Activated T-cell treated with anti-CD3 and anti-CD28 coated beads, Interleukin-2, amount 50 U/mL, for 24 hours (primary cell): ENCODE results near the gene NHERF2.

Source experiments
- DNase-seq: peaks from one replicate; pipeline ENCODE4 v3.0.0-alpha.2; 2020
- H3K27ac Mint-ChIP-seq: 2 replicates; pipeline ENCODE4 v1.8.0; 2020; ENCODE audit warnings: mild to moderate bottlenecking, mixed read lengths
- H3K27me3 Mint-ChIP-seq: 2 replicates; pipeline ENCODE4 v1.8.0; 2020; ENCODE audit warnings: mixed read lengths
- H3K36me3 Mint-ChIP-seq: 2 replicates; pipeline ENCODE4 v1.8.0; 2020; ENCODE audit warnings: low read depth, mixed read lengths
- H3K4me1 Mint-ChIP-seq: 2 replicates; pipeline ENCODE4 v1.8.0; 2020; ENCODE audit warnings: low read depth, mixed read lengths
- H3K4me3 Mint-ChIP-seq: 2 replicates; pipeline ENCODE4 v1.8.0; 2020; ENCODE audit warnings: mild to moderate bottlenecking, moderate library complexity, mixed read lengths
- H3K9me3 Mint-ChIP-seq: 2 replicates; pipeline ENCODE4 v1.8.0; 2020; ENCODE audit warnings: mixed read lengths

NHERF2 gene

DNA sequence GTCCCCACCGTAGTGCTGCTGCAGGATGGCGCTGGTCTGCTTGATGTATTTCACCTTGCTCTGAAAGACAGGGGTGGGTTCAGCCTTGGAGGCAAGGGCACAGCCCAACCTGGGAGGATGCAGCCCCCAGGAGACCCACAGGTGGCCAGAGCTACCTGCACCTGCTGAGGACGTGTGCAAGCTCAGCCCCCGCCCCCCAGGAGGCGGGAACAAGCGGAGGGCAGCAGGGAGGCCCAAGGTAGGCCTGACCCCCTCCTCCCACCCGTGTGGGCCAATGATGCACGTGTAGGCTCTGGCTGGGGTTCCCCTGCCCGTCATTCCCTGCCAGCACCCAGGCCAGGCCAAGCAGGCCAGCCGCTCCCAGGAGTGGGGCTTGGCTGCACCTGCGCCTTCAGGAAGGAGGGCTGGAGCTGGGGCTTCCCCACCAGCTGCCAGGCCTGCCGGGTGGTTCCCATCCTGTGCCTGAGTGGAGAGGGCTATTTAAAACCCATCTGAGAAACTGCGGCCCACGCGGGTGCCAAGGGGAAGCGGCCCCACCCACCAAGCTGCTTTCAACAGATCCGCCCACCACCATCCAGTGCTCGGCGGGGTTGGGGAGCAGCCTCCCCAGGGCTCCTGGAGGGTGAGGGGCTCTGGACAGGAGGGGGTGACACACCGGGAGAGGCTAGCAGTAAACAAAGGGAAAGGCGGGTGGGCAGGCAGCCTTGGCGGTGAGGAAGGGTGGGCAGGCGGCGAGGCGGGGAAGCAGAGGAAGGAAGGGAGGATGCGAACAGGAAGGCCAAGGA lies 17.2 kb downstream of the NHERF2 start:
- Mint-ChIP-seq H3K4me1 (peaks cover 14% of the 10 kb centered on the region), H3K4me3 (no peak overlapping the region), H3K27ac (no peak overlapping the region), H3K27me3 (no peaks in the 10 kb centered on the region), H3K9me3 (no peaks in the 10 kb centered on the region), H3K36me3 (peaks cover 22% of the 10 kb centered on the region)
- no peak for DNase-seq

DNA sequence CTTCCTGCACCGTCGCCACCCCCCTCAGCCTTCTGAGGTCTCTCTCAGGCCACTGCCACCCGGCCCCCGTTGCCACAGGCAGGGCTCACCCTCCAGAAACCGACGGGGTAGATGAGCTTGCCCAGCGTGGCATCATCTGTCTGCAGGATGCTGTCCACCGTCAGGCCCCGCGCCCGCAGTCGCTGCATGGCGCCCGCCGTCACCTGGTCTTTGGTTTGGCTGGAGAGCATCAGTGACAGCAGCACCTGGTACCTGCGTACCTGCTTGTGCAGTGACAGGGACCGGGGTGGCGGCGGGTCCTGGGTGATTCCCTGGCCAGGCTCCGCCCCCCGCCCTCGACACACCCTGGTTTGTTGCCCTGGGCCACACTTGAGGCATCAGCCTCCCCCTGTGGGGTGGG lies 17.8 kb downstream of the NHERF2 start:
- H3K27ac Mint-ChIP-seq = no peak overlapping the region
- DNase-seq = no peak
- peaks cover 22% of the 10 kb centered on the region for H3K36me3 Mint-ChIP-seq
- no peaks in the 10 kb centered on the region for H3K27me3 Mint-ChIP-seq
- H3K4me1 Mint-ChIP-seq = peaks cover 19% of the 10 kb centered on the region
- no peak overlapping the region for H3K4me3 Mint-ChIP-seq
- no peaks in the 10 kb centered on the region for H3K9me3 Mint-ChIP-seq

DNA sequence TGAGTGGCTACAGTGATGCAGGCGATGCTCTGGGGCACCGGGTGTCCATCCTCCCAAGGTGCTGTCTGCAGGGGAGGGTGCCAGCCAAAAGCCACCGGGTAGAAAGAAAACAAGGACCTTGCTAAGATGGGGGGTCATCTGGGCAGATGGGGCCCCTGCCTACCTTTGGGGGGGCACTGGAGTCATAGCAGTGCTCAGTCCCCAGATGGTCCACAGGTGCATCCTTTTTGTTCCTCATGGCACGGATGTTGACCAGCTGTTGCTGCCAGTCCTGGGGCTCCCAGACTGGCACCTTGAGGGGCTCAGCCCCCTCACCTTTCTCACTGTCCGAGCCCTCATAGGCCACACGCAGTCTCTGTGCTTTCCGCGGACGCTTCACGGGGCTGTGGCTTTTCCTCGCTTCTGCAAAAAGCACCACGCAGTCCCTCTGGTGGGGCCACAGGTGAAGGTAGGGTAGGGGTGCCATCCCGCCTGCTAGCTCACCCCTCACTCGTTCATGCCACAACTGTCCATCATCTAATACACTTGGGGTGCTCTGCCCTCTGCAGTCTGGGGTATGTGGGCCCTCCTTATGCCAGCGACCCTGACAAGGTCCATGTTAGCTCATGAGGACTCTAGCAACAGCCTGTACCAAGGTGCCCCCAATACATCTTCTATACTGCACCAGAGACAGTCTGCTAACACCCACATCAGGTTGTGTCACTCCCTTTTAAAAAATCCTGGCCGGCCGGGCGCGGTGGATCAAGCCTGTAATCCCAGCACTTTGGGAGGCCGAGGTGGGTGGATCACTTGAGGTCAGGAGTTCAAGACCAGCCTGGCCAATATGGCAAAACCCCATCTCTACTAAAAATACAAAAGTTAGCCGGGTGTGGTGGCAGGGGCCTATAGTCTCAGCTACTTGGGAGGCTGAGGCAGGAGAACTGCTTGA lies 19.5 kb downstream of the NHERF2 start:
- DNase-seq = no peak
- H3K4me1 Mint-ChIP-seq = peaks cover 22% of the 10 kb centered on the region
- H3K4me3 Mint-ChIP-seq = peak overlapping the region; percentile 93
- H3K27me3 Mint-ChIP-seq = no peaks in the 10 kb centered on the region
- peaks cover 35% of the 10 kb centered on the region for H3K36me3 Mint-ChIP-seq
- no peak overlapping the region for H3K27ac Mint-ChIP-seq
- no peaks in the 10 kb centered on the region for H3K9me3 Mint-ChIP-seq

DNA sequence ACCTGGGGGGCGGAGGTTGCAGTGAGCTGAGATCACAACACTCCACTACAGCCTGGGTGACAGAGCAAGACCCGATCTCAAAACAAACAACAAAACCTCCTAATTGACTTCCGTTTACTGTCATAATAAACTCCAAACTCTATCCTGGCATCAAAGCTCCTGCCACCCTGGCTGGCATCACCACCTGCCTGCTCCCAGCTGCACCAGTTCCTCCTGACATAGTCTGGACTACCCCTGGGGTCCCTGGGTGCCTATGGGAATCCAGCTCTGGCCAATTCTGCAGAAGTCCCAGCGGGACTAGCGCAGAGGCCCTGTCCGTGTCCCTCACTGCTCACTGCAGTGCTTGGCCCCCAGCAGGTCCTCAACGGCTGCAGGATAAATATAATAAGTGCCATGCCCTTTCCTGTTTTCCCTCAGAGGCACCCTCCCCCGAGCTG lies 20.2 kb downstream of the NHERF2 start:
- Mint-ChIP-seq H3K36me3 (peaks cover 42% of the 10 kb centered on the region), H3K27ac (peak overlapping the region; percentile 85), H3K9me3 (no peaks in the 10 kb centered on the region), H3K4me3 (peak overlapping the region; percentile 93), H3K27me3 (no peaks in the 10 kb centered on the region), H3K4me1 (peaks cover 22% of the 10 kb centered on the region)
- DNase-seq = no peak

DNA sequence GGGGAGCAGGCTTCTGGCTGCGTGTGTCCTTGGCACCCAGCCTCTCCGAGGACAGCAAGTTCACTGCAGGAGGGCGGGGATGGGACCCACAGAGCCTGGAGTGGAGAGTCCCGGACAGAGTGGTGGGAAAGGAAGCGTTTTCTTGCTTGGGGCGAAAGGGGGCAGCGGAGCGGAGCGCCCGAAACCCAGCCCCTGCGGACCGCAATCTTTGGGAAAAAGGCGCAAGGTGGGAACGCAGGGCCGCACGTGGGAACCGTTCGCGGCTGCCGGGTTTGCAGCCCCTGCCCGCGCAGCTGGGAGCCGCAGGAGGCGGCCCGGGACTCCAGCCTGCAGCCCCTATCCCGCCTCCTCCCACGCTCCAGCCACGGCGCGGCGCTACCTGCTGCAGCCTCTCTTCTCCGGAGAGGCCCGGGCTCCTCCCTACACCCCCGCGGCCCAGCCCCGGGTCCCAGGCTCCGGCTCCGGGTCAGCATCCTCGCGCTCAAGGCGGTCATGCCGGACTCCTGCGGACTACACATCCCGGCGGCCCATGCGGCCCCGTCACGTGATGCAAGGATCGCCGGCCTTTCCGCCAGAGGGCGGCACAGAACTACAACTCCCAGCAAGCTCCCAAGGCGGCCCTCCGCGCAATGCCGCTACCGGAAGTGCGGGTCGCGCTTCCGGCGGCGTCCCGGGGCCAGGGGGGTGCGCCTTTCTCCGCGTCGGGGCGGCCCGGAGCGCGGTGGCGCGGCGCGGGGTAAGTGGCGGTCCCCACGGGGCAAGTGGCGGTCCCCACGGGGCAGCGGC lies 20.8 kb downstream of the NHERF2 start, which contains the start of the genes NTHL1 and TSC2:
Gene NTHL1, minus strand, starts transcription at position 505 of the 786 bp plus-strand sequence. Its CDS starts 11 bp downstream, at position 494.
Gene TSC2, plus strand, starts transcription at position 656 of the 786 bp plus-strand sequence. CDS start 631 bp downstream, outside the sequence.
- Mint-ChIP-seq H3K4me3 (peak within 1 kb of the TSS; percentile 93), H3K27me3 (no peaks in the 10 kb centered on the region), H3K4me1 (peaks cover 22% of the 10 kb centered on the region), H3K9me3 (no peaks in the 10 kb centered on the region), H3K27ac (peak within 1 kb of the TSS; percentile 85), H3K36me3 (peaks cover 48% of the 10 kb centered on the region)
- peak; percentile 95 for DNase-seq

DNA sequence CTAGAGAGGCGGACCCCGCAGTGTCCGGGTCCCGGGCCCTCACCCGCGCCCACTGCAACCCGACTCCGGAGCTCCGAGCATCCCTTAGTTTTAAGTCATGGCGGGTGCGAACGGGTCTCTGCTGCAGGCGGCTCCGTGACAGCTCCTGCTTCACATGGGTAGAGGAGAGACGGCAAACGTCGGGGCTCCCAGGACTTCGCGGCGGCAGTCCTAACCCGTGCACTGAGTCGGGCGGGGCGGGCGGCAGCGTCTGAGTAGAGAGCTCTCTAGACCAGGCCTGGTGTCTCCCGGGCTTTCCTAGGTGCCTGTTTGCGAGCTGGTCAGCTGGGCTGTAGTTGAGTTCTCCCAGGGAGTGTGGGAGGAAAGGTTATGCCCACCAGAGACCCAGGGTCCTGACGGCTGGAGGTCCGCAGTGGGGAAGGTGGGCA lies 21.4 kb downstream of the NHERF2 start:
- H3K4me1 Mint-ChIP-seq = peaks cover 22% of the 10 kb centered on the region
- peak overlapping the region; percentile 93 for H3K4me3 Mint-ChIP-seq
- DNase-seq = no peak
- no peaks in the 10 kb centered on the region for H3K9me3 Mint-ChIP-seq
- H3K27ac Mint-ChIP-seq = peak overlapping the region; percentile 85
- peaks cover 51% of the 10 kb centered on the region for H3K36me3 Mint-ChIP-seq
- H3K27me3 Mint-ChIP-seq = no peaks in the 10 kb centered on the region

DNA sequence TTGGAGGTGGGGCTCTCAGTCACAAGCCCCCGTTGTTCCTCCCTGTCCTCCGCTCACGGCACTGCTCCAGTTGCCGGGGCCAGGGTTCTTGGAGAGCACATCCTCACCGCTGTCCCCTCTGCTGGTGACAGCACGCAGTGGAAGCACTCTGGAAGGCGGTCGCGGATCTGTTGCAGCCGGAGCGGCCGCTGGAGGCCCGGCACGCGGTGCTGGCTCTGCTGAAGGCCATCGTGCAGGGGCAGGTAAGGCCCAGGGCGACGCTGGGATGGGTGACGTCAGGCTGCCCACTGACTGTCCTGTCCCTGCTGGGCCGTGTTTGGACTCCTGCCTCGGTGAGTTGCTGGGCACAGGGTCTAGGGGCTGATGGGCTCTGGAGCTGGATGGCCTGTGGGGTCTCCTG lies 26.5 kb downstream of the NHERF2 start:
- Mint-ChIP-seq H3K4me1 (peaks cover 13% of the 10 kb centered on the region), H3K27me3 (no peaks in the 10 kb centered on the region), H3K4me3 (no peak overlapping the region), H3K9me3 (no peaks in the 10 kb centered on the region), H3K27ac (no peak overlapping the region), H3K36me3 (peaks cover 75% of the 10 kb centered on the region)
- DNase-seq = no peak

DNA sequence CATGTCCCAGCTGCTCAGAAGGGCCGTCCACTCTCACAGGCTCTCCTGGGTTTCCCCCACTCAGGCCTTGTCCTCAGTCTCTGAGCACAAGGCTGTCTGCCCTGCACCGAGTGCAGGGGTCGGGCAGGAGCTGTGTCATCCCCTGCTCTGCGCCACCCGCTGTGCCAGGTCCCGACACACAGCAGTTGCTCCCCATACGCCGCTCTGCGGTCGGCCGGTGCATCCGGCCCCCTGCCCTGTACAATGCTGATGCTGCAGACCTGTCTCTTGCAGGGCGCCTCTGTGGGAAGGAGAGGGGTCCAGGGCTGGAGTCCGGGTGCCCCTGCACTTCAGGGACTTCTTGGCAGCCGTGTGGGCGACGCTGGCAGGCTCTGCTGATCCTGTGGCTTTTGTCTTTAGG lies 27.2 kb downstream of the NHERF2 start:
- H3K27me3 Mint-ChIP-seq = no peaks in the 10 kb centered on the region
- H3K9me3 Mint-ChIP-seq = no peaks in the 10 kb centered on the region
- DNase-seq = no peak
- peaks cover 7% of the 10 kb centered on the region for H3K4me1 Mint-ChIP-seq
- peaks cover 74% of the 10 kb centered on the region for H3K36me3 Mint-ChIP-seq
- no peak overlapping the region for H3K4me3 Mint-ChIP-seq
- no peak overlapping the region for H3K27ac Mint-ChIP-seq

DNA sequence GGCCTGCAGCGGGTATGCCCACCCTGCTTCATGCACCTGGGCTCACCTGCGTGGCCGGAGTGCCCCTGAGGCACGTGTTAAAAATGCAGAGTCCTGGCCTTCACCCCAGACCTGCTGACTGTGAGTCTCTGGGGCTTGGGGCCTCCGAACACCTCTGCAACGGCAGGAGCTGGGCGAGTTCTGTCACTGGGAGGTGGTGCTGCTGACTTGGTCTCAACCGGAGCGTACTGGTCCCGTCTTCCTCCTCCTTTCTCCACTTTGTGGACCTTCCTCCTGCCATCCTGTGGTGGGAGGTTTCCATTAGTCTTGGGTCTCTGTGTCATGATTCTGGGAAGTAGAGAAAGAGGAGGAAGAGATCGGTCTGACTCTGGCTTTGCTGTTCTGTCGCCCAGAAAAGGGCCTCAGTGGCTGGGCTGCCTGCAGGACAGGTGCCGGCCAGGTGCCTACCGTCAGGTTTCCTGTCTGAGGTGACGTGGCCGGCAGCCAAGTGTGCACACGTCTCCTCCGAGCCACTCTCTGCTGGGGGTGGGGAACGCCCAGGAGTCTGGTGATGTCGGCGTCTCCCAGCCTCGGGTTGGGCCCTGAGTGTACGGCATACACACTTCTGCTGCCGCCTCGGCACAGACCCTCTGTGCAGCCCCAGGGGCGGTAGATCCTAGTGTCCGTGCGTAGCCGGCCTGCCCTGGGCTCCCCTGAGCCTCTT lies 28.0 kb downstream of the NHERF2 start:
- DNase-seq = no peak
- Mint-ChIP-seq H3K9me3 (no peaks in the 10 kb centered on the region), H3K4me3 (no peak overlapping the region), H3K27me3 (no peaks in the 10 kb centered on the region), H3K4me1 (peaks cover 3% of the 10 kb centered on the region), H3K27ac (no peak overlapping the region), H3K36me3 (peaks cover 75% of the 10 kb centered on the region)

DNA sequence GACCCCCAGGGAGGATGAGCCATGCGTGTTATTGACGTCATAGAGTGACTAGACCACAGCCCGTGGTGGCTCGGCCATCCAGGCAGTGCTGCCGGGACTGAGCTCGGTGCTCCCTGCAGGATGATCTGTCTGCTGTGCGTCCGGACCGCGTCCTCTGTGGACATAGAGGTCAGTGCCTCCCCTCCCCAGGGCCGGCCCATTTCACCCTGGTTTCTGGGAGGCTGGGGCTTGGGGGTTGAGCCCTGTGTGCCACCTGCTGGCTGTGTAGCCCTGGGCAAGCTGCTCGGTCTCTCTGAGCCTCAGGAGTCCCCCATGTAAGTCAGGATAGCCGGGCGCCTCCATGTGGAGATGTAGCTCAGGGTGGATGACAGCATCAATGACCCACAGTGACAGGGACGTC lies 29.4 kb downstream of the NHERF2 start:
- Mint-ChIP-seq H3K4me1 (no peaks in the 10 kb centered on the region), H3K27ac (no peak overlapping the region), H3K36me3 (peaks cover 77% of the 10 kb centered on the region), H3K9me3 (no peaks in the 10 kb centered on the region), H3K4me3 (no peak overlapping the region), H3K27me3 (no peaks in the 10 kb centered on the region)
- no peak for DNase-seq

DNA sequence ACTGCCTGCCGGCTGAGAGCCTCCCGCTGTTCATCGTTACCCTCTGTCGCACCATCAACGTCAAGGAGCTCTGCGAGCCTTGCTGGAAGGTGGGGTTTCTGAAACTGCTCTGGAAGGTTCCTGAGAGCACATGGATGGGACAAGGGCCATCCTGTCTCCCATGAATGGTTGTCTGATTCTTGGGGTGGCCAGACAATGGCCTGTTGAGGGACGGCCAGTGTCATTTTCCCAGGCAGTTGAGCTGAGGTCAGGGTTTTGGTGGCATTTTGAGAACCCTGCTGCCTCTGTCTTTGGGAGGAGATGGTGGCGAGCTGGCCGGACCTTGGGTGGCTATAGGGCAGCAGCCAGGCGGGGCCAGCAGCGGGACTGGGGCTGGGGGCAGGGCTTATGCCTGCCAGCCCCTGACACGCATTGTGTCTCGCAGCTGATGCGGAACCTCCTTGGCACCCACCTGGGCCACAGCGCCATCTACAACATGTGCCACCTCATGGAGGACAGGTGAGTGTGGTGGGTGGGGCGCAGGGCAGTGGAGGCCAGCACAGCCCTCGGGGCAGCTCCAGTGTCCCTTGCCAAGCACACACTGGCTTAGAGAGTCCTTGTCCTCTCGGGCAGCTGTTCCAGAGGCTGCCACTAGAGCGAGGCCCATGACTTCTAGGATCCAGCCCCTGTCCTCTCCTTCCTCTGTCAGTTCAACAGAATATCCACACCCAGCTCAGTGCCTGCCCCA lies 30.1 kb downstream of the NHERF2 start:
- H3K27me3 Mint-ChIP-seq = no peaks in the 10 kb centered on the region
- H3K4me3 Mint-ChIP-seq = no peak overlapping the region
- H3K4me1 Mint-ChIP-seq = no peaks in the 10 kb centered on the region
- DNase-seq = no peak
- no peak overlapping the region for H3K27ac Mint-ChIP-seq
- no peaks in the 10 kb centered on the region for H3K9me3 Mint-ChIP-seq
- H3K36me3 Mint-ChIP-seq = peaks cover 73% of the 10 kb centered on the region

DNA sequence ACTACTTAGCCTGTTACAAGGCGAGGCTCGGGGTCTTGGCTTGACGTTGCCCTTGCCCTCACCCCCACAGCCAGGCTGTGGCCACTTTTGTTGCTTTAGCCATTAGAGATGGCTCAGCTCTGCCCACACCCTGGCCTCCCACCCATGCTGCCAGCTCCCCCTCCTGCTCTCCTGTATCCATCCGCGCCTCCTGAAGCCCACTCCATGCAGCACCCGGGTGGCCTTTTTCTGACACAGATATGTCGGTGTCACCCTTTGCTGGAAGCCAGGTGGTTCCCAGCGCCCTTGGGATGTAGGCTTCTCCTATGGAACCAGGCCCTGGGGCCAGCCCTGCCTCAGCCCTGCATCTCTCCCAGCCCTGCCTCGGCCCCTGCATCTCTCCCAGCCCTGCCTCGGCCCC lies 30.7 kb downstream of the NHERF2 start:
- no peaks in the 10 kb centered on the region for H3K27me3 Mint-ChIP-seq
- H3K36me3 Mint-ChIP-seq = peaks cover 69% of the 10 kb centered on the region
- H3K9me3 Mint-ChIP-seq = no peaks in the 10 kb centered on the region
- DNase-seq = no peak
- no peaks in the 10 kb centered on the region for H3K4me1 Mint-ChIP-seq
- H3K27ac Mint-ChIP-seq = no peak overlapping the region
- H3K4me3 Mint-ChIP-seq = no peak overlapping the region

DNA sequence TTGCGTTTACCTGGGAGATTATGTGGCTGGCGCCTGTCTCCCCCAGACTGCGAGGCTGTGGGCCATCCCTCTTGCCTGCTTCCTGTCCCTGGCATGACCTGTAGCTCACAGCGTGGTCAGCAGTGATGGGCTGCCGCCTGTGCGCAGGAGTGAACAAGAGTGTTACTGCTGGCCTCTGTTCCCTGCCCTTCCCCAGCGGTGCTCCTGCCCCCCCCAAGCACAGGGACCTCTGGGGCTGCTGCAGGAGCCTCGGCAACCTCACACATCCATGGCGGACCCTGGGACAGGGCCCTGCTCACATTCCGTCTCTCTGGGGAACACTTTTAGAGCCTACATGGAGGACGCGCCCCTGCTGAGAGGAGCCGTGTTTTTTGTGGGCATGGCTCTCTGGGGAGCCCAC lies 31.7 kb downstream of the NHERF2 start:
- no peak overlapping the region for H3K27ac Mint-ChIP-seq
- no peaks in the 10 kb centered on the region for H3K4me1 Mint-ChIP-seq
- H3K9me3 Mint-ChIP-seq = no peaks in the 10 kb centered on the region
- no peaks in the 10 kb centered on the region for H3K27me3 Mint-ChIP-seq
- H3K4me3 Mint-ChIP-seq = no peak overlapping the region
- H3K36me3 Mint-ChIP-seq = peaks cover 68% of the 10 kb centered on the region
- DNase-seq = no peak
